H1 (cell line): ENCODE results near the gene PACSIN2. TPM values are rescaled to one million over a fixed set of nuclear protein-coding genes. Genes with fewer than 3 reads are reported as not detected.

Experiments used
- BACH1 ChIP-seq: IDR thresholded peaks from 2 replicates; pipeline ENCODE4 v1.6.1; 2012; ENCODE audit warnings: low read length, improper control_type of control experiment
- KDM1A ChIP-seq: fragments of 200-600, 300-600 bp; sonication (generic); IDR thresholded peaks from 2 replicates; pipeline ENCODE4 v1.7.1; 2016; ENCODE audit warnings: mild to moderate bottlenecking, low read length, borderline replicate concordance
- POLR2AphosphoS5 ChIP-seq: IDR thresholded peaks from 2 replicates; pipeline ENCODE4 v1.6.1; 2011; ENCODE audit warnings: low read depth, low read length
- SRF ChIP-seq: IDR thresholded peaks from 2 replicates; pipeline ENCODE4 v1.6.1; 2011; ENCODE audit warnings: mild to moderate bottlenecking, low read depth, low read length, moderate library complexity
- polyA plus RNA-seq, 7 experiments: library from polyadenylated mRNA; depleted of rRNA in 3 of 7; stranded (reverse) in 5 of 7; unstranded in 2 of 7; fragments of >200 nt in 5 of 7; fragments of 200-250 nt in 2 of 7; gene quantifications; 1 replicate in 5 of 7; 2 replicates in 1 of 7; 4 replicates in 1 of 7; pipeline versions ENCODE4 v1.2.1 to v1.2.3, GENCODE V29; 2011 to 2013; ENCODE audit warnings: missing spikeins in 2 of 7, mixed read lengths in 2 of 7
- total RNA-seq: library from RNA; stranded (reverse); fragmentation: NEBNext Ultra II Directional; extraction: Animal tissue kit (Norgen Biotek cat#: 25700); gene quantifications from 2 replicates; pipeline ENCODE4 v1.2.1, GENCODE V29; 2021

PACSIN2 gene
- total and polyA plus RNA-seq, 2 of the 8 experiments (the other 6 are each of a cell fraction or from before 2014, with no cell fraction given), result 44.8 to 64.2 TPM

GRCh38 chr22:43004362-43005035 is 10.4 kb downstream of the PACSIN2 start (continued):
- TF ChIP-seq KDM1A (no peak), SRF (no peak), POLR2AphosphoS5 (no peak), BACH1 (no peak)
